Measurements from ENCODE around the gene ZNF414. TPM values are rescaled to one million over a fixed set of nuclear protein-coding genes. Genes with fewer than 3 reads are reported as not detected.

Gene ZNF414
- total RNA-seq, 1 donor = 13.7 TPM

- DNase-seq (ENCODE audit: low read depth in 2 of 3, low spot score in 2 of 3) = no peak
Measured at GRCh38 chr19:8491574-8491973, 22.4 kb downstream of the ZNF414 start.

- no peak for DNase-seq (ENCODE audit: low read depth in 2 of 3, low spot score in 2 of 3)
Measured at GRCh38 chr19:8490873-8491272, 23.1 kb downstream of the ZNF414 start.

- DNase-seq (ENCODE audit: low read depth in 2 of 3, low spot score in 2 of 3) = no peak
Measured at GRCh38 chr19:8490395-8490760, 23.6 kb downstream of the ZNF414 start.

DNA sequence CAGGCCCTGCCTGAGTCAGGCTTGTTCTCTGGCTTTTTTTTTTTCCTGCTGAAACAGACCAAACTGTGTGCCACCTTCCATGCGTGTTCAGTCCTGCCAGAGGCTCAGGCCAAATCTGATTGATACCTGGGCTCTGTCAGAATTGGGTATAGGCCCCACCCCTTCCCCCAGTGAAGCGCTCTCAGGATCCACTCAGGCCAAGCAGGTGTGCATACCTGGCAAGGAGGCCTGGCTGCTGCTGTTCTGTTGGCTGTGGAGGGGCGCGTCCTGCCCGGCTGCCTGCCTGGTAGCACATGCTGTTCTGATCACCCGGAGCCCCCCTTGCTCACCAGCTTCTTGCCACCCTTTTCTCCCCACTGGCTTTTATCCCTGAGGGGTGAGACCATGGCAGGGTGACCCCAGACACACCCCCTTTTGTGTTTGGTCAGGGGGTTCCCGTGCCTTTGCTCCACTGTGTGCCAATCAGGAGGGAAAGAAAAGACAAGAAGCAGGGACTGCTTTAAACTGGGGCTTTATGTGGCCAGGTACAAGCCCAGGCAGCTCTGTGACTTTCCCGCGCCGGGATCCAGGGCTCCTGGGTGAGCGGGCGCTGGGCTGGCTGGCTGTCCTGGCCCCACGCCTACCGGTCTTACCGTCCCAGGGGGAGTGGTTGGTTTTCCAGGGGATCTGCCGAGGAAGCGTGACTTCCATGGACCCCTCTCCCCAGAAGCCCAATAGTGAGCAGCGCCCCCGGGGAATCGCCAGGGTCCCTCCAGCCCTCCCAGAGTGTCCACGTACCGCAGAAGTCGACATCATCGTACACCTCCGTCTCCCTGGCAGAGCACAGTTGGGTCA lies 24.2 kb downstream of the ZNF414 start:
- DNase-seq (ENCODE audit: low read depth in 2 of 3, low spot score in 2 of 3) = no peak

DNA sequence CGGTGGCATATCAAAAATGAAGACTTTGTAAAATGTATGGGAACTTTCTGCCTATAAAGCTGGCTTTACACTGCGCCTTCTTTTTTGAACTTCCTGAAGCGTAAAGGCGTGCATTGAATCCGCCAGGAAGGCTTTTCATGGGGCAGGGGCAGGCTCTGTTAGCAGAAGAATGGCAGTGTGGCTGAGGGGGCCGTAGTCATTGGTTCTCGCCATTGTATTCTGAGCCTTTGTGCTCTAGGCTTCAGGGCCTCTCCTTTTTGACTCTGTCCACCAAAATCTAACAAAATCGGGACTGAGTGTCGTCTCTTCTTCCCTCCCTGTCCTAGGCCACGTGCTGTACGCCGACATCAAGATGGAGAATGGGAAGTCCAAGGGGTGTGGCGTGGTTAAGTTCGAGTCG lies 25.6 kb downstream of the ZNF414 start:
- no peak for DNase-seq (ENCODE audit: low read depth in 2 of 3, low spot score in 2 of 3)

- DNase-seq (ENCODE audit: low read depth in 2 of 3, low spot score in 2 of 3) = peak; percentile 19 to 97 (median 90)
Measured at GRCh38 chr19:8487137-8487851, 26.7 kb downstream of the ZNF414 start.

DNA sequence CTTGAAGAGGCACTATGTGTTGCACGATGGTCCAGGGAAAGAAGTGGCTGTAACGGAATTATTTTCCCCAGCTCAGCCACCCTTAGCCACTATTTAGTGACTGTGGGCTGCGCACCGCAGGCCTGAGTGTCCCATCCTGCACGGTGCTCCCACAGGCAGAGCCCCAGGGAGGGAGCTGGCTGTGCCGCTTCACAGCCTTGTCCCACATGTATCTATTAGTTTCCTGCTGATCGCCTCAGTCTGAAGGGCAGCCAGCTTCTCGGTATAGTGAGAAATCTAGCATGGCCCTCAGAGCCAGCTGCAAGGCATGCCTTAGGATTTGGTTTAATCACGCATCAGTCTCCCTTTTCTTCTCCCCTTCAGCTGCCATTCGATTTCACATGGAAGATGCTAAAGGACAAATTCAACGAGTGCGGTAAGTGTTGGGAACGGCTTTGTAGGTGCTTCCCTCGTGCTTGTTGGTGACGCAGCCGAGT lies 27.3 kb downstream of the ZNF414 start:
- DNase-seq (ENCODE audit: low read depth in 2 of 3, low spot score in 2 of 3) = no peak

DNA sequence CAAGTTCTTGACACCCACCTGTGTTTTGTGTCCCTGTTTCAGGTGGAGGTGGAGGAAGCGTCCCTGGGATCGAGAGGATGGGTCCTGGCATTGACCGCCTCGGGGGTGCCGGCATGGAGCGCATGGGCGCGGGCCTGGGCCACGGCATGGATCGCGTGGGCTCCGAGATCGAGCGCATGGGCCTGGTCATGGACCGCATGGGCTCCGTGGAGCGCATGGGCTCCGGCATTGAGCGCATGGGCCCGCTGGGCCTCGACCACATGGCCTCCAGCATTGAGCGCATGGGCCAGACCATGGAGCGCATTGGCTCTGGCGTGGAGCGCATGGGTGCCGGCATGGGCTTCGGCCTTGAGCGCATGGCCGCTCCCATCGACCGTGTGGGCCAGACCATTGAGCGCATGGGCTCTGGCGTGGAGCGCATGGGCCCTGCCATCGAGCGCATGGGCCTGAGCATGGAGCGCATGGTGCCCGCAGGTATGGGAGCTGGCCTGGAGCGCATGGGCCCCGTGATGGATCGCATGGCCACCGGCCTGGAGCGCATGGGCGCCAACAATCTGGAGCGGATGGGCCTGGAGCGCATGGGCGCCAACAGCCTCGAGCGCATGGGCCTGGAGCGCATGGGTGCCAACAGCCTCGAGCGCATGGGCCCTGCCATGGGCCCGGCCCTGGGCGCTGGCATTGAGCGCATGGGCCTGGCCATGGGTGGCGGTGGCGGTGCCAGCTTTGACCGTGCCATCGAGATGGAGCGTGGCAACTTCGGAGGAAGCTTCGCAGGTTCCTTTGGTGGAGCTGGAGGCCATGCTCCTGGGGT lies 28.2 kb downstream of the ZNF414 start:
- no peak for DNase-seq (ENCODE audit: low read depth in 2 of 3, low spot score in 2 of 3)

GRCh38 chr19:8484331-8484894 lies 29.6 kb downstream of the ZNF414 start:
- DNase-seq (ENCODE audit: low read depth in 2 of 3, low spot score in 2 of 3) = no peak

DNA sequence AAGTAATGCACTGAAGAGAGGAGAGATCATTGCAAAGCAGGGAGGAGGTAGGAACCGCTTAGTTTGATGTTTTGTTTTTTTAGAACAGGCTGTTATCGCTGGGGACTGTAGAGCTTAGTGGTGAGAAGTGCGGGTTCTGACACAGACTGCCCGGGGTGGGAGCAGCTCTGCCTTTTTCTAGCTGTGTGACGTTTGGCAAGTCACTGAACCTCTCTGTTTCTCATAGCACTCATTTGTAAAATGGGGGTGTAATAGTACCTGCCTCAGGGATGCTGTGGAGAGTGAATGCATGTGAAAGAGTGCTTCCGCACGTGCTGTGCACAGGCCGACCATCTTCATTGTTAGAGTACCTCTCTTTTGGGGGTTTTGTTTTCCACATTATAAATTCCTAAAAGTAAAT lies 30.8 kb downstream of the ZNF414 start:
- DNase-seq (ENCODE audit: low read depth in 2 of 3, low spot score in 2 of 3) = no peak

- no peak for DNase-seq (ENCODE audit: low read depth in 2 of 3, low spot score in 2 of 3)
Measured at GRCh38 chr19:8482696-8483095, 31.3 kb downstream of the ZNF414 start.

- no peak for DNase-seq (ENCODE audit: low read depth in 2 of 3, low spot score in 2 of 3)
Measured at GRCh38 chr19:8481616-8482015, 32.4 kb downstream of the ZNF414 start.

DNA sequence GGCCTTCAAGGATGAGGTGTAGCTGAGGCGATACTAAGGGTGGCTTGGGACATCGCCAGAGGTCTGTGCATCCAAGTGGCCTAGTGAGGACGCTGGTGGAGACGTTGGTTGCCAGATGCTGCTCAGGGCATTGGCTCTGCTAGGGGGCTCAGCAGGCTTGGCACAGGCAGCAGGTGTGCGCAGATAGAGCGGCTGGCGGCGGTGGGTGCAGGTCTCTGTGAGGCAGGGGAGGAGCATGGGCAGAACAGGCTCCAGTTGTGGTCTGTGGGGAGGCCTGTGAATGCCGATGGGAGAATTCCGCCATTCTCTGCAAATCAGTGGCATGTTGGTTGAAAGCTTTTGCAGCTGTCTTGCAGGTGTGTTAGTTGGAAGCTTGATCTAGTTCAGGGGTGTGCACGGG lies 32.8 kb downstream of the ZNF414 start:
- no peak for DNase-seq (ENCODE audit: low read depth in 2 of 3, low spot score in 2 of 3)

GRCh38 chr19:8478598-8478997 lies 35.4 kb downstream of the ZNF414 start:
- no peak for DNase-seq (ENCODE audit: low read depth in 2 of 3, low spot score in 2 of 3)

DNA sequence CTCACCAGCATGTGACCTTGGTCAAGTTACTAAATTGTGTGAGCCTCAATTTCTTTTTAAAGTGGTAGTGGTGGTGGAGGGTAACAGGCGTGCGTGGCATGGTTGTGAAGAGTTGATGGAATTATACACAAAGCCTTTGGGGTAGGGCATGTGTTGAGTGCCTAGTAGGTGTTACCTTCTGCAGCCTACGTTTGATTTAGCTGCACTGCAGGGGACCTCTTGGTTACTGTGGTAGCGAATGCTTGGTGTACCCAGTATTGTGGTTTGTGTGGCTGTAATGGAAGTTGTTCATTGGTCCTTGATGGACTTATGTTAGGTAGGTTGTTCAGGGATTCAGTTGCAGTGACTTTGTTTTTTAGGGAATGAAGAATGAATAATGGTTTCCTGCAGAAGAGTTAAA lies 36.1 kb downstream of the ZNF414 start:
- DNase-seq (ENCODE audit: low read depth in 2 of 3, low spot score in 2 of 3) = no peak

- DNase-seq (ENCODE audit: low read depth in 2 of 3, low spot score in 2 of 3) = no peak
Measured at GRCh38 chr19:8476524-8476923, 37.4 kb downstream of the ZNF414 start.

DNA sequence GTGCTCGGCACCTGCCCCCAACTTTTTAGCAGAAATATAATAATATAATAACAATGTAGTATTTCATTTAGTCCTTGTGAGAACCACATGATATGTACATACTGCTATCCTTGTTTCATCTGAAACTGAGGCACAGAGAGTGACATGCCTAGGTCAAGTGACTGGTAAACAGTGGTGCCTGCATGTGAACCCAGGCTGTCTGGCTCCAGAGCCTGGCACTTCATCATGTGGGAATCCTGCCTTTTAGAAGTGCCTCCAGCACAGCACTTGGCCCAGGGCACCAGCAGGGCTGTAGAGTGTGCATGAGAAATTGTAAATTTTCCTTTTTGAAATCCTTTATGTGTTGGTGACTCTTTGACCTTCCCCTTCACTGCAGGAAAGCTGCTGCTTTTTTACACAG lies 39.0 kb downstream of the ZNF414 start:
- no peak for DNase-seq (ENCODE audit: low read depth in 2 of 3, low spot score in 2 of 3)

DNA sequence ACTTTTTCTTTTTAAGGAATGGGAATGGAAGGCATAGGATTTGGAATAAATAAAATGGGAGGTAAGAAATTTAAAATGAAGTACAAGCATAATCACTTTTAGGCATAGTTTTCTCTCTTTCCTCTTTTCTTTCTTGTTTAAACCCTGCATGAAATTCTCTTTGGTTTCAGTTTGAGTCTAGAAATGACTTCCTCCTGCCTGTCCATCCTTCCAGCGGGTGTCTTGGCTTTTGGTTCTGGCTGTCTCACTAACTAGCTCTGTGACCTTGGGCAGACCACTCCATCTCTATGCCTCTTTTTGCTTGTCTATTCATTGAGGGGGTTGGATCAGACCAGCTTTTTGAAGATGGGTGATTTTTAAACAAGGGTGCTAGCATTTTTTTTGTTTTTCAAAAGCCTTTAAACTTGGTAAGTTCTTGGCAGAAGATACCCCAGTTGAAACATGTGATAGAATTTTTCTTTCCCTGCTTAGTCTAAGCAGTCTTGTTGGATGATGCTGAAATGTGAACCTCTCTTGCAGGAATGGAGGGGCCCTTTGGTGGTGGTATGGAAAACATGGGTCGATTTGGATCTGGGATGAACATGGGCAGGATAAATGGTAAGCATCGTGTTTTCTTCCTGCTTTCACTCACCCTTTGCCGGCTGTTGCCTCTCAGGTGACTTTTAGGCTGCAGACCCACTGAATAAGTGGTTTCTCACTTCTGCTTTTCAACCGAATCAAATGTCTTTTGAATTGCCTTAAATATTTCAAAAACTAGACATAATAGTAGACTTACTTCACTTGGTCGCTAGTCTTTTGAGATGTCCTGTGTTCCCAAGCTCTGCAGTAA lies 40.1 kb downstream of the ZNF414 start:
- peak in 1 of 3 donors; percentile 39 for DNase-seq (ENCODE audit: low read depth in 2 of 3, low spot score in 2 of 3)

GRCh38 chr19:8469613-8470368 lies 44.2 kb downstream of the ZNF414 start:
- DNase-seq (ENCODE audit: low read depth in 2 of 3, low spot score in 2 of 3) = no peak

Data from hematopoietic multipotent progenitor cell (in vitro differentiated cells).